Stomach (tissue), 4 donors: ENCODE measurements around the gene BIRC6.

Source experiments
- CTCF ChIP-seq, 7 experiments: fragments of 450-650 bp in 4 of 7; fragments of 200-600 bp in 3 of 7; sonication (generic) in 3 of 7; IDR thresholded peaks; one replicate each; pipeline ENCODE4 v1.5.1; 2016 to 2019; ENCODE audit warnings: antibody characterized with exemption in 7 of 7, control low read depth in 2 of 7, mild to moderate bottlenecking in 1 of 7
- POLR2A ChIP-seq, 4 donors: fragments of 450-650 bp; IDR thresholded peaks; one replicate each; pipeline ENCODE4 v1.6.1; 2016; ENCODE audit warnings: antibody characterized with exemption in 4 of 4, control low read depth in 2 of 4, mild to moderate bottlenecking in 1 of 4, moderate library complexity in 1 of 4
- POLR2AphosphoS5 ChIP-seq, 3 donors: sonication (generic); formaldehyde crosslinking; IDR thresholded peaks; one replicate each; pipeline ENCODE4 v1.6.1; 2016; ENCODE audit warnings: antibody characterized with exemption in 3 of 3

GRCh38 chr2:32399221-32399620, 42.4 kb downstream of the BIRC6 start:
- TF ChIP-seq POLR2A (IDR thresholded peaks at IDR 0.05) (no peak), CTCF (IDR thresholded peaks at IDR 0.05) (no peak), POLR2AphosphoS5 (IDR thresholded peaks at IDR 0.05) (no peak)
